Adrenal gland (tissue), 5 donors: ENCODE measurements around the gene PRR20G.

ENCODE experiments used
- POLR2A ChIP-seq, 2 donors: fragments of 450-650 bp; IDR thresholded peaks; one replicate each; pipeline ENCODE4 v1.6.1; 2017; ENCODE audit warnings: antibody characterized with exemption in 2 of 2, mild to moderate bottlenecking in 2 of 2, moderate library complexity in 1 of 2
- TF ChIP-seq, protein P1 (sequence below), 6 experiments: fragments of 450-650 bp in 4 of 6; fragments of 200-600 bp in 2 of 6; sonication (generic) in 1 of 6; IDR thresholded peaks; 1 replicate in 5 of 6; 2 replicates in 1 of 6; pipeline versions ENCODE4 v1.5.1 to v1.8.0; 2016 to 2021; ENCODE audit warnings: antibody characterized with exemption in 6 of 6, mild to moderate bottlenecking in 2 of 6, moderate library complexity in 1 of 6
- donor health status: DM: no; HTN: no; CAD: no.

GRCh38 chr3:127337001-127337400 is 49.2 kb upstream of the PRR20G start:
- TF ChIP-seq, protein P1, sequence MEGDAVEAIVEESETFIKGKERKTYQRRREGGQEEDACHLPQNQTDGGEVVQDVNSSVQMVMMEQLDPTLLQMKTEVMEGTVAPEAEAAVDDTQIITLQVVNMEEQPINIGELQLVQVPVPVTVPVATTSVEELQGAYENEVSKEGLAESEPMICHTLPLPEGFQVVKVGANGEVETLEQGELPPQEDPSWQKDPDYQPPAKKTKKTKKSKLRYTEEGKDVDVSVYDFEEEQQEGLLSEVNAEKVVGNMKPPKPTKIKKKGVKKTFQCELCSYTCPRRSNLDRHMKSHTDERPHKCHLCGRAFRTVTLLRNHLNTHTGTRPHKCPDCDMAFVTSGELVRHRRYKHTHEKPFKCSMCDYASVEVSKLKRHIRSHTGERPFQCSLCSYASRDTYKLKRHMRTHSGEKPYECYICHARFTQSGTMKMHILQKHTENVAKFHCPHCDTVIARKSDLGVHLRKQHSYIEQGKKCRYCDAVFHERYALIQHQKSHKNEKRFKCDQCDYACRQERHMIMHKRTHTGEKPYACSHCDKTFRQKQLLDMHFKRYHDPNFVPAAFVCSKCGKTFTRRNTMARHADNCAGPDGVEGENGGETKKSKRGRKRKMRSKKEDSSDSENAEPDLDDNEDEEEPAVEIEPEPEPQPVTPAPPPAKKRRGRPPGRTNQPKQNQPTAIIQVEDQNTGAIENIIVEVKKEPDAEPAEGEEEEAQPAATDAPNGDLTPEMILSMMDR (IDR thresholded peaks at IDR 0.05) = no peak
- no peak for TF ChIP-seq POLR2A (IDR thresholded peaks at IDR 0.05)
